GM19240 (cell line): ENCODE results near the gene IL25.

Source experiments
- DNase-seq: peaks from one replicate; pipeline ENCODE4 v3.0.0; 2011; ENCODE audit warnings: low spot score; ENCODE audit not compliant: insufficient read length

The IL25 gene

DNA sequence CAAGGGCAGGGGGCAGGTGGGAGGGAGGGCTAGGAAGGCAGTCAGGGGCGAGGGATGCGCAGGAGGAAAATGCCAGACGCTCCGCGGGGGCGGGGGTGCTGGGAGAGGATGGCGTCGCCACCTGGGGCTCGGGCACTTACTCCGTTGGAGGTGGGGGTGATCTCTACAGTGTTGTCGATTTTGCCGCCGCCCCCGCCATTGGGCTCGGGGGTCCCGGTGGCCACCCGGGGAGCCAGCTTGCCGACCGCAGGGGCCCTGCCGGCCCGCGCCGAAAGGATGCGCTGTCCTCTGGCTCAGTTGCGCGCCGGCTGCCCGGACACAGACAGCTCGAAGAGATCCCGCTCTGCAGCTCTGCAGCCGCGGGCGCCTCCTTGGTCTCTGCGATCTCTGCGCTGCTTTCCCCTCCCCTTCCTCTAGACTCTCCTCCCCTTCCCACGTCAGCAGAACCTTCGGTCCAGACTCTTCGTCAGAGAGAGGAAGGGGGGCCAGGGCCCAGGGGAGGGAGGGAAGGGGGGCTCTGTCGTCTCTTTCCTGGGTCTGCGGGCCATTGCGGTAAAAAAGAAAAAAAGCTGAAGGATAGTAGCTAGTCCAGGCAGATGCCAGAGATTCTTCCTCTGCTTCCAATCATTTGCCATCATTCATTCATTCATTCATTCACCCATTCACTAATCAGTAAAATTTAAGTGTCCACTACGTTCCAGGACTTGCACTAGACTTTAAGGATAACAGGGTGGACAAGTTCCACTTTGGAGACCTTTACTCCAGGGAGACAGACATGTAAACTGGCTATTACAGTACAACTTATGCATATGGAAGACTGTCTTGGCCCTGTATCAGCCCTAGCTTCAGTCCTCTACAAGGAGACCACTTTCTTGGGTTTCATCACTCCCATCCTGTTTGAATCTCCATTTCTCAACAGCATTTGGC lies 19.8 kb upstream of the IL25 start, which contains the start of gene SLC22A17:
Gene SLC22A17, minus strand, starts transcription at position 382 of the 927 bp plus-strand sequence.
- DNase-seq: no peak

DNA sequence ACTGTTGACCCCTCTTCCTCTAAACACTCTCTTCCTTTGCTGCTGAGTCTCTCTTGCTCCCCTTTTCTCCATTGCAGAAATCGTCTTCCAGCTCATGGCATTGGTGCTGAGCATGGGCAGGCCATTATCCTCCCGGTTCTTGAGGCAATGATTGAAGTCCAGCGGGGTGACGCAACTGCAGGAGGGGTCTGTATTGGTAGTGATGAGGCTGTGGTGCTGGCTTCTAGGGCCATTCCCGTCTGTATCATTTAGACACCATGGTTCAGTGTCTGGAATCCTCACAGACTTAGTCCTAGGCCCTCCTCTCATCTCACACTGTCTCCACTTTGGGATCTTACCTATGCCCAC lies 19.2 kb upstream of the IL25 start:
- no peak for DNase-seq

GRCh38 chr14:23354990-23355389 lies 17.6 kb upstream of the IL25 start:
- no peak for DNase-seq

DNA sequence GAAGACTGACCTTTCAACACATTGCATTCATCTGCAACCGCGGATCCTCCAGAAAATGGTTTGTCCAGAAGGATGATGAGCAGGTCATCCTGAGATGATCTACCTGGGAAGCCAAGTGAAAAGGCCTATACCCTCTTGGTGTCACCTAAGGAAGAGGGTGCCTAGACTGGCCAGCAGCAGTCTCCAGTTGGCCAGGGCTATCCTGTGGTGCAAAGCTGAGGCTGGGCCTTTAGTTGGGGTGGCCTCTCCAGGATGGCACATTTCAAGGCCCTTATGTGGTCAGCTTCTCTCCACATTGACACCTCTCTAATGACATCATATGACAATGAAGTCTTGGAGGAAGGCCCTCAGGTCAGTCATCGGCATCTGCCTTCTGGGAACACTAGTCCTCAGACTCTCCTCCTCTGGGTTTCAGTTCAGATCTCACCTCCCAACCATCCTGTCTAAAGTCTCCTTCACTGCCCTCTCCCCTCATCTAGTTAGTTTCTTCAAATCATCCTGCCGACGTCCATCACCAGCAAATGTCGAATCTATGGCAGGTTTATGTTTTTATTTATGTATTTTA lies 16.7 kb upstream of the IL25 start:
- DNase-seq: no peak

DNA sequence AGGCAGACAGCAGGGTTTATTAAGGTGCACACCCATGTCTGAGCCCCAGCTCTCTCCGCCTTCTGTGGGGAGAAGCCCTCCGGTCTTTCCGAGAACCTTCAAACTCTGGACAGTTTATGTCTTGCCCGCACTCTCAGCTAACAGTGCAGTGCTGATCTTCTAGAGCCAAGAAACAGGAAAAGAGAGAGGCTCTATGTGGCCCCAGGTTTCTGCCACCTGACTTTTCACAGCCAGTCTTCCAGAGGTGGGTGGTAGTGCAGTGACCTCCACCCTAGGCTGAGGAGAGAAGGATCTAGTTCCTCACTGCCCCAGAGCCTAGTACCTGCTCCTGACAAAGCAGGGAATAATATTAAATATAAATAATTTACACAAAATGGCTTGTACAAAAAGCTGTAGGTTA lies 15.9 kb upstream of the IL25 start:
- no peak for DNase-seq

- no peak for DNase-seq
Observed at GRCh38 chr14:23357261-23357660, 15.3 kb upstream of the IL25 start.

- DNase-seq: no peak
Observed at GRCh38 chr14:23358042-23358441, 14.6 kb upstream of the IL25 start.

- no peak for DNase-seq
Observed at GRCh38 chr14:23358553-23359166, 13.9 kb upstream of the IL25 start.

DNA sequence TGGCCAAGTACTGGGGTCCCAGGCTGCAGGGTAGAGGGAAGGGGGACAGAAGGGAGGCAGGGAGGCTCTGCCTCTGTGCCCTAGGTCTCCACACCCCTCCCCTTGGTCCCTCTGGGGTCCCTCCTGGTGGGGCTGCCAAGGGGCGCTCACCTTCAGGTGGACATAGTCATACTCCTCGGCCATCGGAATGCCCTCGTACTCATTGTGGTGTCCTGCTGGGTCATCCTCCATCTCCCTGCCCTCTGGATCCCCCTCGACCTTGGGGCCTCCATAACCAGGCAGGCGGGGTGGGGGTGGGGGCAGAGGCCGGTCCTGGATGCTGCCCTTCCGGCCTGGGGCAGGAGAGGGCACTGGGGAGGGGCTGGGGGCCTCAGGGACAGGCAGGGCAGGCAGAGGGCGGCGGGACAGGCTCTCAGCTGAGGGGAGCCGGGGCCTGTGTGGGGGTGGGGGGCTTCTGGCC lies 13.4 kb upstream of the IL25 start:
- DNase-seq: no peak

- no peak for DNase-seq
Observed at GRCh38 chr14:23359722-23360447, 12.7 kb upstream of the IL25 start.

DNA sequence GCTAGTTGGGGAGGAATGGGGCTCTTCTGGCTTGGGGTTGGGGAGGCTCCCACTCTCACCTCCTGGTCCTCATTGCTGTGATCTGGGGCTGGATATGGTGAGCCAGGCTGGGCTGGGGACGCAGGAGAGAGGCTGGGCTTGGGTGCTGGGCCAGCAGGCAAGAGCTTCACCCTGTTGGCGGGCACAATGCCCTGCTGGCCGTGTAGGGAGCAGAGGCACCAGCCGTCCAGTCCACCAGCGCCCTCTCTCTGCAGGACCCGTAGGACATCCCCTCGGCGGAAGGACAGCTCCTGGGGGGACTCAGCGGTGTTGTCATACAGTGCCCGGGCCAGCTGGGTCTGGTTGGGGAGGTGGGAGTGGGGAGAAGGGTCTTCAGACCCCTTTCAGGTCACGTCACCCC lies 12.1 kb upstream of the IL25 start:
- no peak for DNase-seq

GRCh38 chr14:23361320-23361719 lies 11.3 kb upstream of the IL25 start:
- DNase-seq: peak; percentile 38

GRCh38 chr14:23361763-23362162 lies 10.8 kb upstream of the IL25 start:
- no peak for DNase-seq

- DNase-seq: no peak
Observed at GRCh38 chr14:23362200-23362599, 10.4 kb upstream of the IL25 start.

GRCh38 chr14:23364164-23365035 lies 8.2 kb upstream of the IL25 start:
- DNase-seq: no peak

GRCh38 chr14:23365036-23365731 lies 7.4 kb upstream of the IL25 start, which contains the start of gene EFS:
Gene EFS, minus strand, starts transcription at chr14:23365172. Its CDS starts 147 bp downstream, at chr14:23365025.
- DNase-seq: no peak

- DNase-seq: no peak
Observed at GRCh38 chr14:23365732-23366425, 6.7 kb upstream of the IL25 start.

DNA sequence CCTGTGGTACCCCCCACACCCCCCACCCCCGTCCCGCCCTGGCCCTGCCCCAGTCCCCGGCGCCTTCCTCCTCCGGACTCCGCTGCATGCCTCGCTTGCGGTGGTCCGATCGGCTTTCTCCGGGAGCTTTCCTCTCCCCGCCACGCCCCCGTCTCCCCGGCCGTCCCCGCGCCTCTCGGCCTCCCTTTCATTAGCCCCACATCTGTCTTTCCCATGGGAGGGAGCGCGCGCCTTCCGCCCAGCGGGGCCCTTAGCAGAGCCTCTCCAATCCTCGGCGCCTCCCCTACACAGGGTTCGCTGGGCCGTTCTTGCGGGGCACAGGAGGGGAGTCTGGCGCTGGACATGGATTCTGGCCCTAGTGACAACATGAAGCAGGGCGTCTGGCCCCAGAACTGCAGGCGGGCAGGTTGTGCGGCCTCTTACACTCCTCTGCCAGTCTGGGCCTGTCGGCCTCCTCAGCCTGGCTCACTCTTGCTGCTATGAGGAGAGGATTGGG lies 6.1 kb upstream of the IL25 start:
- DNase-seq: no peak

DNA sequence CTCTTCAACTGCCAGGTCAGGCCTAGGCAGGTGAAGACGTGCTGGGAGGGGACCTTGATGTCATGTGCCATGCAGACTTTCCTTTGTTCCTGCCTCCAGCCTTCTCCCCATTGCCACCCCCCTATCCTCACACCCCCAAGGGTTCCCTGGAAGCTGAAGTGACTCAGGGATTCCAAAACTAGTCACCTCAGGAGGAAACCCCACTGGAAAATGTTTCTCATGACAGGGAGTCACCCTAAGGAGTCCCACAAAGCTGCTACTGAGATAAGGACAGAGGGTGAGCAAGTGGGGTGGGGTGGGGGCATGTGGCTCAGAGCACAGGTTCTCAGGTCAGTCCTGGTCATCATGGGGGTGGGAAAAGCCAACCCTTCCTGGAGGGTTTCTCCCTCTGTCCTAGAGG lies 2.4 kb upstream of the IL25 start:
- DNase-seq: no peak
